Measurements from ENCODE around the gene FAM184A.

DNA sequence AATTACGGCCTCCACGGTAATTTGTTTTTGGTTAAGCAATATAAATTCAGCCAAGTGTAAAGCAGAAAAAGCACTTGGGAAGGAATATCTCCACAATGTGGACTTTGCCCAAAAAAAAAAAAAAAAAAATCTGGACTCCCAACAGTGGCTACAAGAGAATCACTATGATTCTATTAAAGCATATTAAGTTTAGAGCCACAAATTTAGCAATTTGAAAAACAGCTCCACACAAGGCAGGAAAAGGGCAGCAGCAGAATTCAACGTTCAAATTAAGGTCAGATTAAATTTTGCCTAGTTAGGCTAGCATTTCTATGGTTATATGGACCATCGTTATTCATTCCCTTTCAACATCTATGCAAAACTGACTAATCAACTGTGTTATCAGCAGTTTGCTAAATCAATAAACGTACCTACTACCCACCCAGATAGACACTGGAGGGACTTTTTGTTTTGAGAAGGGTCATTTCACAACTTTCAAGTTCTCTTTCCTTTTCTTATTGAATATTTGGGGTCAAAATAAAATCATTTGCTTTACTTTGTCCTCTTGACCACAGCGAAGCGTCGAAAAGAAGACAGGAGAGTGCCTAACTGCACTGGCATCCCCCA lies 144.5 kb downstream of the FAM184A start:
- TF ChIP-seq POLR2A (IDR thresholded peaks at IDR 0.05) (no peak), POLR2AphosphoS5 (IDR thresholded peaks at IDR 0.05) (no peak)
- TF ChIP-seq, protein P1, sequence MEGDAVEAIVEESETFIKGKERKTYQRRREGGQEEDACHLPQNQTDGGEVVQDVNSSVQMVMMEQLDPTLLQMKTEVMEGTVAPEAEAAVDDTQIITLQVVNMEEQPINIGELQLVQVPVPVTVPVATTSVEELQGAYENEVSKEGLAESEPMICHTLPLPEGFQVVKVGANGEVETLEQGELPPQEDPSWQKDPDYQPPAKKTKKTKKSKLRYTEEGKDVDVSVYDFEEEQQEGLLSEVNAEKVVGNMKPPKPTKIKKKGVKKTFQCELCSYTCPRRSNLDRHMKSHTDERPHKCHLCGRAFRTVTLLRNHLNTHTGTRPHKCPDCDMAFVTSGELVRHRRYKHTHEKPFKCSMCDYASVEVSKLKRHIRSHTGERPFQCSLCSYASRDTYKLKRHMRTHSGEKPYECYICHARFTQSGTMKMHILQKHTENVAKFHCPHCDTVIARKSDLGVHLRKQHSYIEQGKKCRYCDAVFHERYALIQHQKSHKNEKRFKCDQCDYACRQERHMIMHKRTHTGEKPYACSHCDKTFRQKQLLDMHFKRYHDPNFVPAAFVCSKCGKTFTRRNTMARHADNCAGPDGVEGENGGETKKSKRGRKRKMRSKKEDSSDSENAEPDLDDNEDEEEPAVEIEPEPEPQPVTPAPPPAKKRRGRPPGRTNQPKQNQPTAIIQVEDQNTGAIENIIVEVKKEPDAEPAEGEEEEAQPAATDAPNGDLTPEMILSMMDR (IDR thresholded peaks at IDR 0.05): no peak
